Body of pancreas (tissue), 4 donors: ENCODE measurements around the gene CBR4. TPM values are rescaled to one million over a fixed set of nuclear protein-coding genes. Genes with fewer than 3 reads are reported as not detected.

Experiments
- ATAC-seq: fragments of 150-250 bp; one replicate; pipeline ENCODE4 v1.9.1; 2016
- DNase-seq, 4 donors: peaks; one replicate each; pipeline ENCODE4 v3.0.0-alpha.2; 2019
- H3K27ac ChIP-seq, 4 donors: fragments of 200-600 bp; sonication (generic); 1 replicate in 3 of 4; 2 replicates in 1 of 4; pipeline versions ENCODE4 v1.5.1 to v1.6.1; 2016 to 2019; ENCODE audit warnings: mild to moderate bottlenecking in 1 of 4, mixed read lengths in 1 of 4, moderate library complexity in 1 of 4
- H3K27me3 ChIP-seq, 2 donors: fragments of 200-600 bp; sonication (generic); one replicate each; pipeline ENCODE4 v1.6.0; 2016; ENCODE audit warnings: mild to moderate bottlenecking in 1 of 2
- H3K36me3 ChIP-seq, 2 donors: fragments of 200-600 bp; sonication (generic); replicated peaks in 1 of 2; 2 replicates each; pipeline ENCODE4 v1.5.1; 2016; ENCODE audit warnings: low read depth in 2 of 2; ENCODE audit not compliant: insufficient read depth in 1 of 2
- H3K4me1 ChIP-seq: fragments of 200-600 bp; sonication (generic); one replicate; pipeline ENCODE4 v1.6.0; 2016
- H3K4me3 ChIP-seq, 2 donors: fragments of 200-600 bp; sonication (generic); 1 replicate in 1 of 2; 2 replicates in 1 of 2; pipeline ENCODE4 v1.5.1; 2016 to 2019
- H3K9me3 ChIP-seq, 3 donors: fragments of 200-600 bp; sonication (generic); 1 replicate in 2 of 3; 2 replicates in 1 of 3; pipeline ENCODE4 v1.5.1; 2016
- CTCF ChIP-seq, 7 experiments: fragments of 450-650 bp in 4 of 7; fragments of 200-600 bp in 3 of 7; sonication (generic) in 3 of 7; IDR thresholded peaks; one replicate each; pipeline ENCODE4 v1.5.1; 2016 to 2019; ENCODE audit warnings: antibody characterized with exemption in 7 of 7
- POLR2A ChIP-seq, 3 donors: fragments of 450-650 bp; IDR thresholded peaks; one replicate each; pipeline ENCODE4 v1.6.1; 2016; ENCODE audit warnings: antibody characterized with exemption in 3 of 3, mild to moderate bottlenecking in 2 of 3
- WGBS, 2 donors: methylation state at CpG; one replicate each; pipeline ENCODE4 v1.1.5; 2017; 5-methylcytosine and 5-hydroxymethylcytosine counted together
- intact Hi-C: fragments of 100-400 bp; cut with DNase I; formaldehyde crosslinking; loops from one replicate; pipeline ENCODE4 v1.15.1; 2023
- total RNA-seq, 2 donors: library from RNA; depleted of rRNA; stranded (reverse); fragments of >200 nt; gene quantifications; one replicate each; pipeline ENCODE4 v1.1.0, GENCODE V29; 2016

CBR4 gene
- total RNA-seq, 2 donors from 2014 or later: 24.1 to 24.4 TPM

- H3K4me1 ChIP-seq: no peaks in the 10 kb centered on the region
- DNase-seq (no peak), ATAC-seq (no peak)
- TF ChIP-seq POLR2A (IDR thresholded peaks at IDR 0.05) (no peak), CTCF (IDR thresholded peaks at IDR 0.05) (no peak)
- H3K9me3 ChIP-seq: no peaks in the 10 kb centered on the region
- H3K27me3 ChIP-seq: no peaks in the 10 kb centered on the region
- H3K27ac ChIP-seq: no peak overlapping the region
- no peak overlapping the region for H3K4me3 ChIP-seq
- intact Hi-C loops: no loop called here
- H3K36me3 ChIP-seq: no peaks in the 10 kb centered on the region
- 85 to 87% methylated on average over 5 of the region's 5 CpGs for WGBS, 2 donors
Measured at GRCh38 chr4:169032883-169033645, 23.0 kb upstream of the CBR4 start.

GRCh38 chr4:169032194-169032593 lies 22.1 kb upstream of the CBR4 start:
- DNase-seq: no peak
- Histone ChIP-seq H3K4me1 (no peaks in the 10 kb centered on the region), H3K4me3 (no peak overlapping the region), H3K27ac (no peak overlapping the region), H3K9me3 (no peaks in the 10 kb centered on the region), H3K36me3 (no peaks in the 10 kb centered on the region), H3K27me3 (no peaks in the 10 kb centered on the region)
- ATAC-seq: no peak
- TF ChIP-seq CTCF (IDR thresholded peaks at IDR 0.05): no peak
- no peak for TF ChIP-seq POLR2A (IDR thresholded peaks at IDR 0.05)
- intact Hi-C loops: no loop called here

- no peak for TF ChIP-seq POLR2A (IDR thresholded peaks at IDR 0.05)
- 88 to 92% methylated on average over 11 to 15 of the region's 15 CpGs for WGBS, 2 donors
- intact Hi-C loops: no loop called here
- ATAC-seq: no peak
- Histone ChIP-seq H3K27me3 (no peaks in the 10 kb centered on the region), H3K4me1 (no peaks in the 10 kb centered on the region), H3K27ac (no peak overlapping the region), H3K36me3 (no peaks in the 10 kb centered on the region), H3K9me3 (no peaks in the 10 kb centered on the region), H3K4me3 (no peak overlapping the region)
- no peak for DNase-seq
Measured at GRCh38 chr4:169031392-169031791, 21.3 kb upstream of the CBR4 start.

GRCh38 chr4:169030562-169030982 lies 20.5 kb upstream of the CBR4 start:
- Histone ChIP-seq H3K36me3 (no peaks in the 10 kb centered on the region), H3K27ac (no peak overlapping the region), H3K9me3 (no peaks in the 10 kb centered on the region), H3K4me1 (no peaks in the 10 kb centered on the region), H3K4me3 (no peak overlapping the region), H3K27me3 (no peaks in the 10 kb centered on the region)
- DNase-seq (no peak), ATAC-seq (no peak)
- WGBS, 2 donors: 78 to 83% methylated on average over 6 of the region's 6 CpGs
- TF ChIP-seq CTCF (IDR thresholded peaks at IDR 0.05): no peak
- TF ChIP-seq POLR2A (IDR thresholded peaks at IDR 0.05): no peak
- intact Hi-C loops: no loop called here

GRCh38 chr4:169029947-169030346 lies 19.9 kb upstream of the CBR4 start:
- intact Hi-C loops: no loop called here
- Histone ChIP-seq H3K4me3 (no peak overlapping the region), H3K4me1 (no peaks in the 10 kb centered on the region), H3K36me3 (no peaks in the 10 kb centered on the region), H3K27ac (no peak overlapping the region), H3K27me3 (no peaks in the 10 kb centered on the region), H3K9me3 (no peaks in the 10 kb centered on the region)
- TF ChIP-seq CTCF (IDR thresholded peaks at IDR 0.05): no peak
- TF ChIP-seq POLR2A (IDR thresholded peaks at IDR 0.05): no peak
- ATAC-seq (no peak), DNase-seq (no peak)
- WGBS, 2 donors: 74 to 76% methylated on average over 4 of the region's 4 CpGs
